Measurements from ENCODE around the gene MTFR1L.

Gene MTFR1L

GRCh38 chr1:25782608-25783201 lies 37.0 kb upstream of the MTFR1L start:
- no peaks in the 10 kb centered on the region for H3K79me2 ChIP-seq (ENCODE audit: insufficient read depth, low read length)
- H3K36me3 ChIP-seq (ENCODE audit: insufficient read depth, low read length), result no peaks in the 10 kb centered on the region
- no peaks in the 10 kb centered on the region for H3F3A ChIP-seq (ENCODE audit: insufficient read depth, low read length)
- peaks cover 20% of the 10 kb centered on the region for H3K27me3 ChIP-seq (ENCODE audit: insufficient read depth, low read length)
- TF ChIP-seq EZH2 (IDR thresholded peaks at IDR 0.05; ENCODE audit: borderline replicate concordance, low read length), result no peak
- TF ChIP-seq CTCF (IDR thresholded peaks at IDR 0.05; ENCODE audit: low read length), result no peak
- no peak overlapping the region for H3K4me3 ChIP-seq (ENCODE audit: low read depth, low read length, poor library complexity, severe bottlenecking)
- no peak overlapping the region for H2AFZ ChIP-seq (ENCODE audit: low read length)
- H3K9me2 ChIP-seq (ENCODE audit: low read depth, low read length), result no peaks in the 10 kb centered on the region
- H3K4me2 ChIP-seq (ENCODE audit: low read length), result no peak overlapping the region
- H3K9me3 ChIP-seq (ENCODE audit: low read length), result no peaks in the 10 kb centered on the region
- no peak overlapping the region for H3K27ac ChIP-seq (ENCODE audit: low read depth, low read length, poor library complexity, severe bottlenecking)
- H3K4me1 ChIP-seq (ENCODE audit: insufficient read depth, low read length, severe bottlenecking), result peaks cover 4% of the 10 kb centered on the region
- H4K20me1 ChIP-seq (ENCODE audit: insufficient read depth, low read length), result no peaks in the 10 kb centered on the region
- H3K9ac ChIP-seq (ENCODE audit: low read length), result no peak overlapping the region

GRCh38 chr1:25784575-25785051 lies 35.1 kb upstream of the MTFR1L start:
- Histone ChIP-seq H3K4me2 (ENCODE audit: low read length) (no peak overlapping the region), H4K20me1 (ENCODE audit: insufficient read depth, low read length) (no peaks in the 10 kb centered on the region), H3K4me3 (ENCODE audit: low read depth, low read length, poor library complexity, severe bottlenecking) (no peak overlapping the region), H3K27ac (ENCODE audit: low read depth, low read length, poor library complexity, severe bottlenecking) (no peak overlapping the region), H3K9me2 (ENCODE audit: low read depth, low read length) (no peaks in the 10 kb centered on the region), H3K27me3 (ENCODE audit: insufficient read depth, low read length) (peaks cover 18% of the 10 kb centered on the region), H3F3A (ENCODE audit: insufficient read depth, low read length) (no peaks in the 10 kb centered on the region), H2AFZ (ENCODE audit: low read length) (no peak overlapping the region), H3K36me3 (ENCODE audit: insufficient read depth, low read length) (no peaks in the 10 kb centered on the region), H3K79me2 (ENCODE audit: insufficient read depth, low read length) (no peaks in the 10 kb centered on the region), H3K4me1 (ENCODE audit: insufficient read depth, low read length, severe bottlenecking) (no peaks in the 10 kb centered on the region), H3K9ac (ENCODE audit: low read length) (no peak overlapping the region), H3K9me3 (ENCODE audit: low read length) (no peaks in the 10 kb centered on the region)
- TF ChIP-seq CTCF (IDR thresholded peaks at IDR 0.05; ENCODE audit: low read length) (no peak), EZH2 (IDR thresholded peaks at IDR 0.05; ENCODE audit: borderline replicate concordance, low read length) (no peak)

- no peaks in the 10 kb centered on the region for H3K79me2 ChIP-seq (ENCODE audit: insufficient read depth, low read length)
- no peak for TF ChIP-seq CTCF (IDR thresholded peaks at IDR 0.05; ENCODE audit: low read length)
- TF ChIP-seq EZH2 (IDR thresholded peaks at IDR 0.05; ENCODE audit: borderline replicate concordance, low read length), result no peak
- H3K9me3 ChIP-seq (ENCODE audit: low read length), result no peaks in the 10 kb centered on the region
- H3K4me3 ChIP-seq (ENCODE audit: low read depth, low read length, poor library complexity, severe bottlenecking), result no peak overlapping the region
- H3K9me2 ChIP-seq (ENCODE audit: low read depth, low read length), result no peaks in the 10 kb centered on the region
- H4K20me1 ChIP-seq (ENCODE audit: insufficient read depth, low read length), result no peaks in the 10 kb centered on the region
- H3K9ac ChIP-seq (ENCODE audit: low read length), result no peak overlapping the region
- H3K4me2 ChIP-seq (ENCODE audit: low read length), result no peak overlapping the region
- peaks cover 20% of the 10 kb centered on the region for H3K27me3 ChIP-seq (ENCODE audit: insufficient read depth, low read length)
- H3F3A ChIP-seq (ENCODE audit: insufficient read depth, low read length), result no peaks in the 10 kb centered on the region
- no peaks in the 10 kb centered on the region for H3K36me3 ChIP-seq (ENCODE audit: insufficient read depth, low read length)
- H3K27ac ChIP-seq (ENCODE audit: low read depth, low read length, poor library complexity, severe bottlenecking), result no peak overlapping the region
- no peaks in the 10 kb centered on the region for H3K4me1 ChIP-seq (ENCODE audit: insufficient read depth, low read length, severe bottlenecking)
- no peak overlapping the region for H2AFZ ChIP-seq (ENCODE audit: low read length)
Measured at GRCh38 chr1:25785333-25786067, 34.3 kb upstream of the MTFR1L start.
